Activated naive CD4-positive, alpha-beta T cell treated with anti-CD3 and anti-CD28 coated beads, Interleukin-2, amount 10 ng/mL, durations not matched to agents 7 days and 5 days (primary cell): ENCODE measurements around the gene PLOD1.
"Not testable (repeated sequence)": the region's sequence is repeated elsewhere in the genome, so short reads cannot be mapped to it uniquely, and the experiment has no call there.

Experiments used
- CTCF ChIA-PET: fragments of 350-600 bp; sonication (Branson Sonifier 250); formaldehyde crosslinking; loops from one replicate; lab custom pipeline; 2021; ENCODE audit warnings: antibody characterized with exemption; lab: Charles Lee
- DNase-seq: peaks from one replicate; pipeline ENCODE4 v3.0.0-alpha.2; 2020
- H3K27ac Mint-ChIP-seq: one replicate; pipeline ENCODE4 v1.8.0; 2021; ENCODE audit warnings: mild to moderate bottlenecking, moderate library complexity, mixed read lengths
- H3K27me3 Mint-ChIP-seq: one replicate; pipeline ENCODE4 v1.8.0; 2021; ENCODE audit warnings: mild to moderate bottlenecking, mixed read lengths
- H3K36me3 Mint-ChIP-seq: one replicate; pipeline ENCODE4 v1.8.0; 2021; ENCODE audit warnings: mixed read lengths
- H3K4me1 Mint-ChIP-seq: one replicate; pipeline ENCODE4 v1.8.0; 2021; ENCODE audit warnings: mixed read lengths
- H3K4me3 Mint-ChIP-seq: one replicate; pipeline ENCODE4 v1.8.0; 2021; ENCODE audit warnings: mild to moderate bottlenecking, moderate library complexity, mixed read lengths
- H3K9me3 Mint-ChIP-seq: one replicate; pipeline ENCODE4 v1.8.0; 2021; ENCODE audit warnings: mixed read lengths

The PLOD1 gene

DNA sequence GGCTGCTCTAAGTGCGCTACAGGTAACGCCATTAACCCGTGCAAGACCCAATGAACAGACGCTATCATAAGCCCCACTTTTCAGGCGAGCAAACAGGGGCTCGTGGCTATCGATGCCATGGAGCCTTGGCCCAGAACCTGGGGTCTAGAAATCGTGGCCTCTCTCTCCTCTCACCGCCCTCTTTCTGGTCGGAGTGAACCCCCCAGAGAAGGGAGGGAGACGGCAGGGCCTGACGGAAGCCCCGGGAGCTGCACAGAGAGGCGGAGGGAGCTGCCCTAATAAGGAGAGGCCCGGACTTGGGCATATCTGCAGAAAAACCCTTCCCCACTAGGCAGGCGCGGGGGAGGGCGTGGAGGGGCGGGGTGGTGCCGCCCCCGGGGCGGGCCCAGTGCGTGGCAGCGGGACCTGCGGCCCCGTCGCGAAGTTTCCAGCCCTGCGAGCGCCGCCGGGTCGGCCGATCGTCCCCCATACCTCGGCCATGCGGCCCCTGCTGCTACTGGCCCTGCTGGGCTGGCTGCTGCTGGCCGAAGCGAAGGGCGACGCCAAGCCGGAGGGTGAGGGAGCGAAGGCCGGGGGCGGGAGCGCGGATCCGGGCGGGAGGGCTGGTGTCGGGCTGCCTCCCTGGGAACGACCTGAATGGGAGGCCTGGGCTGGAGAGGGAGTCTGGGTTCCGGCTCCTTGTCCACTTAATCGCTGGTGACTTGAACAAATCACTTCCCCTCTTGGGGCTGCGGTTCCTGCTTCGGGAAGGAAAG is at the start of gene PLOD1:
Gene PLOD1 (plus strand): TSS at position 416 of the 755 bp plus-strand sequence. CDS start 63 bp downstream, at position 479.
- Mint-ChIP-seq H3K27ac (peak within 1 kb of the TSS; percentile 68), H3K4me3 (peak within 1 kb of the TSS; percentile 80), H3K9me3 (no peaks in the 10 kb centered on the region), H3K27me3 (peaks cover 25% of the 10 kb centered on the region), H3K36me3 (no peaks in the 10 kb centered on the region), H3K4me1 (peaks cover 18% of the 10 kb centered on the region)
- CTCF ChIA-PET: no interaction called here
- DNase-seq: peak; percentile 94

DNA sequence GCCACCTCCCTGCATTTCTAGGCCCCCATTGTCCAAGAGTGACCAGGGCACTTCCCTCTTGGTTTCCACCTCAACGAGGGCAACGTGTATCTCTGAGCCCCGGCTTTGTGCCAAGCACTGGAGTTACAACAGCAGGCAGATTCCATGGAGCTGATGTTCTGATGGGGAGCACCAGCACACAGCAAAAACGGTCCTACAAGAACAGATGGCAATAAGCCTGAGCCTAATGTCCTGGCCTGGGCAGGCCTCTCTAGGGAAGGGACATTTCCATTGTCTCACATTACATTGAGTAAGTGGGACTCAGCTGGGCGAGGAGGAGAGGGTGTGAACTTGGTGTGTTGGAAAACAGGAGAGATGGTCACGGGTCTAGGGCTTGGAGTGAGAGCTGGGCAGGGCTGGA is 48.6 kb upstream of the PLOD1 start:
- CTCF ChIA-PET: no interaction called here
- no peak overlapping the region for H3K4me3 Mint-ChIP-seq
- H3K27ac Mint-ChIP-seq: no peak overlapping the region
- no peak for DNase-seq
- H3K9me3 Mint-ChIP-seq: no peaks in the 10 kb centered on the region
- H3K36me3 Mint-ChIP-seq: no peaks in the 10 kb centered on the region
- H3K27me3 Mint-ChIP-seq: peaks cover 57% of the 10 kb centered on the region
- H3K4me1 Mint-ChIP-seq: peaks cover 2% of the 10 kb centered on the region

DNA sequence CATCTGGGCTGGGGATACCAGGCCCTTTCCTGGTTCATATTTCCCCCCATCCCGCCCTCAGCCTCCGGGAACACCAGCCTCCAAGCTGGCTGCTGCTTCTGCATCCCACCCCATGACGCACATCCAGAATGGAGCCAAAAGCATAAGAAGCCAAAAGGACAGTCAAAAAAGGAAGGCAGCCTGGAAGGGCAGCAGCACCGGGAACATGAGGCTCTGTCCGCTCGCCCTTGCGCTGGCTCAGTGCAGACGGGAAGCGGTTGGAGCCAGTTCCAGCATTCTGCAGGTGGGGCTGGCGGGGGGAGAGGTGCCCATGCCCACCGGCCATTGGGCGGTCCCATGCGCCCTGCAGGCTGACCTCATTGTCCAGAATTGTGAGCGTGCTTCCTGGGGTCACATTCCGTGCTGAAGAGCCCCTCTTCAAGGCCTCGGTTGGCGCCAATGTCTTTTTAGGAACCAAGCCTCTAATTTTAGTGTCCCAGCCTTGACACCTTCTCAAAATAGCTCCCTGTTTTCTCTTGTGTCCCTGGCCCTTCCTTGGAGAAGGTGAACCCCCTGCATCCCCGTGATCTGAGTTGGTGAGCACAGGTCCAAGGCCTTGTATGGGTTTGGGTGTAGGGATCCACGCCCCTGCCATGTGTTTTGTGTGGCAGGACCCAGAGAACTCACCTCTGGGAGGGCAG is 47.4 kb upstream of the PLOD1 start:
- Mint-ChIP-seq H3K27me3 (peaks cover 63% of the 10 kb centered on the region), H3K4me1 (peaks cover 2% of the 10 kb centered on the region), H3K9me3 (no peaks in the 10 kb centered on the region), H3K36me3 (no peaks in the 10 kb centered on the region), H3K4me3 (no peak overlapping the region), H3K27ac (no peak overlapping the region)
- no peak for DNase-seq
- CTCF ChIA-PET: no interaction called here

DNA sequence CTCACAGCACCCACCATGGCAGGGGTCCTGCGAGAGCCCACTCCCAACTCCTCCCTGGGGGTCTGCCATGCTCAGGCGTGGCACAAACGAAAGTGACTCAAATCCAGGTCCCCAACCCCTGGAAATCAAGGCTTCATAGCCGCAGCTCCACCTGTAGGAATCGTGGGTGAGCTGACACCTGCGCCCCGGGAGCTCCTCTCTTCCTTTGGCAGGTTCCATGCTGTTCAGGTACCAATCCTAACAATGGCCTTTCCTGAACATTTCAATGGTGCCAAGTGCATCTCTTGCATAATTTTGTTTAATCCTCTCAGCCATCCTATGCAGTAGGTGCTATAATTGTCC is 46.9 kb upstream of the PLOD1 start:
- no peak for DNase-seq
- peaks cover 68% of the 10 kb centered on the region for H3K27me3 Mint-ChIP-seq
- no peak overlapping the region for H3K27ac Mint-ChIP-seq
- no peaks in the 10 kb centered on the region for H3K9me3 Mint-ChIP-seq
- H3K4me3 Mint-ChIP-seq: no peak overlapping the region
- CTCF ChIA-PET: no interaction called here
- no peaks in the 10 kb centered on the region for H3K36me3 Mint-ChIP-seq
- H3K4me1 Mint-ChIP-seq: peaks cover 2% of the 10 kb centered on the region

DNA sequence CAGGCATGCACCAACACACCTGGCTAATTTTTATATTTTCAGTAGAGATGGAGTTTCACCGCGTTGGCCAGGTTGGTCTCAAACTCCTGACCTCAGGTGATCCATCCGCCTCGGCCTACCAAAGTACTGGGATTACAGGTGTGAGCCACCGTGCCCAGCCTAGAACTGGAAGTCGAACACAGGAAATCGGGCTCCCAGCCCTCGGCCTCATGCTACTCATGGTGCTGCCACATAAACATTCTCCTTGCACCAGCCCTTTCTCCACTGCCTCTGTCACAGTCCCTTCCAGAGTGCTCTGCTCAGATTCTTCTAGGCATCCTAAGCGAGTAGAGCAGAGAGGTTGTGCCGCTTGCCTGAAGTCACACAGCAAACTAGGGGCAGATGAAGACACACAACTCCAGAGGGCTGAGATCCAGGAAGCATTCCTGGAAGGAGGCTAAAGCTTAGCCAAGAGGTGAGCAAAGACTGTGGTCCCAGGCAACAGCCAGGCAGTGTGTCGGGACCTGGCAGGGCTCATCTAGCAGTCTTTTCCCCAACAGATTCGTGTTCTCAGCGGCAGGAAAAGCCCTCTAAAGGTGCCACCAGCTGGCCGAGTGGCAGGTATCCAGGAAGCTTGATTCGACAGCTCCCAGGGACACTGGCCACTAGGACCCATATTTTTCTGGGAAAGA is 46.2 kb upstream of the PLOD1 start:
- H3K27ac Mint-ChIP-seq: no peak overlapping the region
- no peaks in the 10 kb centered on the region for H3K9me3 Mint-ChIP-seq
- H3K36me3 Mint-ChIP-seq: no peaks in the 10 kb centered on the region
- CTCF ChIA-PET: no interaction called here
- no peak for DNase-seq
- H3K4me3 Mint-ChIP-seq: no peak overlapping the region
- H3K27me3 Mint-ChIP-seq: peaks cover 68% of the 10 kb centered on the region
- no peaks in the 10 kb centered on the region for H3K4me1 Mint-ChIP-seq

DNA sequence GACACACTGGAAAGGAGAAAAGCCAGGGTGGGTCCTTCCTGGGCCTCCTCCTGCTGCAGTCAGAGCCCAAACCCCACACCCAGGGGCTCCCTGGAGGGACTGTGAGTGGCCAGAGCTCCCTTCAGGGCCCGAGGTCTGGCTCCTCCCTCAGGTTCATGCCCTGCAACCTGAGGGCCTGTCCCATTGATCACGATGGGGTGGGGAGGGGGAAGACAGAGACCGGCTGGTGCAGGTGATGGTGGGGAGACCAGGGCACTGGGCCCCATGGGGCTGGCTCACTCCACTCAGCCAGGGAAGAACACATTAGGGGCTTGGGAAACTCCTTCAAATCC is 45.7 kb upstream of the PLOD1 start:
- Mint-ChIP-seq H3K4me1 (no peaks in the 10 kb centered on the region), H3K27ac (no peak overlapping the region), H3K9me3 (no peaks in the 10 kb centered on the region), H3K4me3 (no peak overlapping the region), H3K36me3 (no peaks in the 10 kb centered on the region), H3K27me3 (peaks cover 73% of the 10 kb centered on the region)
- CTCF ChIA-PET: no interaction called here
- DNase-seq: no peak

DNA sequence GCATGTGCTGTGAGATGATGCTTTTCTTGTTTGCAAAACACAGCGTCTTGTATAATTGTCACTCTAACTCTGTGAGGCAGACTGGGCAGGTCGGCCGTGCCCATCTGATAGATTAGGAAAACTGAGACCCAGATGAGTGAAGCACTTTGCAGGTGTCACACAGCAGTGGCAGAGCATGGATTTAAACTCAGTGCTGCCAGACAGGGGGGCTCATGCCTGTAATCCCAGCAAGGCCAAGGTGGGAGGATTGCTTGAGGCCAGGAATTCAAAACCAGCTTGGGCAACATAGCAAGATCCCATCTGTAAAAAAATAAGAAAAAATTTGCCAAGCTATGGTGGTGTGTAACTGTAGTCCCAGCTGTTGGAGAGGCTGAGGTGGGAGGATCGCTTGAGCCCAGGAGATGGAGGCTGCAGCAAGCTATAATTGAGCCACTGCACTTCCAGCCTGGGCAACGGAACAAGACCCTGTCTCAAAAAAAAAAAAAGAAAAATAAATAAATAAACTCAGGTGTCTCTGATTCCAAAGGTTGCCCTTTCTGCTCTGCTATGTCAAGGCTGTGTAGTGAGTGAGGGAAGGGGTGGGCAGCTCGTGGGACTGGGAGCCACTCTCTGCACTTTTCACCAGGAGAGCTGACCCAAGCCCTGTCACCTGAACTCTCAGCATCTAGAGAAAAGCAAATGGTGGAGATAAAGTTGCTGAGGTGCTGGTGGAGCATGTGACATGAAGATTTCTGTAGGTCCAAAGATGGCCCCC is 42.9 kb upstream of the PLOD1 start:
- H3K9me3 Mint-ChIP-seq: no peaks in the 10 kb centered on the region
- no peak overlapping the region for H3K27ac Mint-ChIP-seq
- no peak overlapping the region for H3K4me3 Mint-ChIP-seq
- H3K36me3 Mint-ChIP-seq: no peaks in the 10 kb centered on the region
- CTCF ChIA-PET: interaction anchor here (0.8 to 4.2 kb wide), 10 partner anchors 9 to 116 kb away, joined by 3 to 36 read pairs (median 4); no protein-coding TSS in a partner anchor
- no peak for DNase-seq
- no peaks in the 10 kb centered on the region for H3K4me1 Mint-ChIP-seq
- peaks cover 86% of the 10 kb centered on the region for H3K27me3 Mint-ChIP-seq

DNA sequence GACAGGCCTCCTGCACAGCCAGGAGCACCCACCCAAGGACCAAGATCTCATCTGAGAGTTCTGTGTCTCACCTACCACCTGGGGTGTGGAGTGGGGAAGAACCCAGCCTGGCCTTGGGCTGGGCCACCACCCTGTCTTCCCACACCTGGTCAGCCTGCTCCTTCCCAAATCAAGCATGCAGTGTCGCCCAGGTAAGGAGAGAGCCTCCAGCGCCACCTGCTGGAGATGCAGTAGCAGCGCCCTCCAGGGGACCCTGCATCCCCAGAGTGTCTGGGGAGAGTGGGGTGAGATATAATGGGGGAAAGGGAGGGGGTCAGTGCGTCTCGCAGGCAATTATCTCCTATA is 40.6 kb upstream of the PLOD1 start:
- Mint-ChIP-seq H3K9me3 (no peaks in the 10 kb centered on the region), H3K27me3 (peaks cover 89% of the 10 kb centered on the region), H3K36me3 (no peaks in the 10 kb centered on the region), H3K4me3 (no peak overlapping the region), H3K27ac (no peak overlapping the region), H3K4me1 (no peaks in the 10 kb centered on the region)
- CTCF ChIA-PET: interaction anchor here (0.6 to 4.2 kb wide), 9 partner anchors 10 to 175 kb away, joined by 3 to 36 read pairs (median 4); no protein-coding TSS in a partner anchor
- DNase-seq: peak; percentile 81

DNA sequence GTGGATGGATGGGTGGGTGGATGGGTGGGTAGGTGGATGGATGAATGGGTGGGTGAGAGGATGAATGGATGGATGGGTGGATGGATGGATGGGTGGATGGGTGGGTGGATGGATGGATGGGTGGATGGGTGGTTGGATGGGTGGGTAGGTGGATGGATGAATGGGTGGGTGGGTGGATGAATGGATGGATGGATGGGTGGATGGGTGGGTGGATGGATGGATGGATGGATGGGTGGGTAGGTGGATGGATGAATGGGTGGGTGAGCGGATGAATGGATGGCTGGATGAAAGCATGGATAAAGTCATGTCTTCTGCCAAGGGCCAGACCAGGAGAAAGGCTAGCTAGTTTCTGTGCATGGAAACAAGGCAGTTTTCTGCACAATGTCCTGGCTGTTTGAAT is 40.0 kb upstream of the PLOD1 start:
- not testable (repeated sequence) for H3K4me1 Mint-ChIP-seq, H3K9me3 Mint-ChIP-seq, H3K27ac Mint-ChIP-seq, DNase-seq, H3K4me3 Mint-ChIP-seq, H3K36me3 Mint-ChIP-seq
- CTCF ChIA-PET: interaction anchor here (0.6 to 4.2 kb wide), 3 partner anchors 41 to 62 kb away, joined by 3 to 36 read pairs (median 3); no protein-coding TSS in a partner anchor
- peaks cover 89% of the 10 kb centered on the region for H3K27me3 Mint-ChIP-seq

DNA sequence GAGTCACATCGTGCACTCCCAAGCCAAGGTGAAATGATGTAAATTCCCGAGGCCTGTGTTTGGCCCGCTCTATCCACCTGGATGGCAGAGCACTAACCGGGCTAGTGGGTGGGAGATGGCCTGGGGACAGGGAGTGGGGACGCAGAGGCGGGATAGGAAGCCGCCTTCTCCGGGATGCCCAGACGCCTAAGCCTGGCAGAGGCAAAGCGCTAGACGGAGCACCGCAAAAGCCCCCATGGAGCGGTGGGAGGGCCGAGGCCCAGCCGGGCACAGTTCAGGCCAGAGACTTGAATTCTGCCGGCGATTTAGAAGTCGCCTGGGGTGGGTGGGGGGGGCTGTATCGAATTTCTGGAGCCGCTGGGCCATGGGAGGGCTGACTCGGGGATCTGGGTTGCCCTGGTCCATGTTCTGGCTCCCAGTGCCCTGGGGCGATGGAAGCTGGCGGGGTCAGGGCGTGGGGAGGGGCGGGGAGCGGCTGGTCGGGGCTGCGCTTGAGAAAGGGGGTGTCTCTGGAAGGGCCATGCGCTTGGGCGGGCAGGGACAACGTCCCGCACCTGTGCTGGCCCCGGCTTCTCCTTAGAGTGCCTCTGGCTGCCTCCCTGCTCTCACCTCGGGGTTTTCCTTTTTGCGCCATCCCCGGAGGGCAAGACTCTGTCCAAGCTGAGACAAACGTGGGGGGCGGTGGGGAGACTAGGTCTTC is 36.3 kb upstream of the PLOD1 start:
- Mint-ChIP-seq H3K4me1 (no peaks in the 10 kb centered on the region), H3K9me3 (no peaks in the 10 kb centered on the region), H3K27ac (no peak overlapping the region), H3K4me3 (no peak overlapping the region), H3K36me3 (no peaks in the 10 kb centered on the region), H3K27me3 (peaks cover 98% of the 10 kb centered on the region)
- CTCF ChIA-PET: interaction anchor here (0.6 to 0.8 kb wide), 2 partner anchors 10 to 62 kb away, joined by 3 read pairs; no protein-coding TSS in a partner anchor
- DNase-seq: no peak

DNA sequence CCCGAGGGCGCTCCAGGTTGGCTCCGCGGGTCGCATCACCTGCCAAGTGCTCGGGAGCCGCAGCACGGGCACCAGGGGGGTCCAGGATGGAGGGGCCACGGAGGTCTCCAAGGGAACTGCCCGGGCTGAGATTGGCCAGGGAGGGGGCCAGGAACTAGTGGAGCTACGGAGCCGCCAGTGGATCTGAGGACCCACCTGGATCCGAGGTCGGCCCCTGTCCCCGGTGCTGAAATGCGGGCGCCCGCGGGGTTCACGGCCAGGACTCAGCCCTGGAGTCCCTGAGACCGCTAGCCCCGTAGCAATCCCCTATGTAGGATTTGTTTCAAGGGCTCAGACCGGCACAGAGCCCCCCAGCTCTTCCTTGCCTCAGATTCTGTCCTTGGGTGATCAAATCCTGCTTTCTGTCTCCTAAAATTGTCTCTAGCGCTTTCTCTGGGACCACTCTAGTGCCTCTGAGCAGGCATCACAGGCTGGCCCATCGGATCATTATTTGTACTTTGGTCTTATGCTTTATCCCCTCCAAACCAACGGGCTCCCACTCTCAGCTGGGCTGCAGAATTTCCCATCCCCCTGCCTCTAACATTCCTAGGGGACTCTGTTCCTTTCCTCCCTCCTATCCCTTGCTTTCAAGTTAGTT is 35.6 kb upstream of the PLOD1 start:
- Mint-ChIP-seq H3K4me1 (no peaks in the 10 kb centered on the region), H3K4me3 (no peak overlapping the region), H3K36me3 (no peaks in the 10 kb centered on the region), H3K27ac (no peak overlapping the region), H3K9me3 (no peaks in the 10 kb centered on the region), H3K27me3 (peaks cover 98% of the 10 kb centered on the region)
- peak; percentile 62 for DNase-seq
- CTCF ChIA-PET: interaction anchor here (0.8 kb wide), 1 partner anchor 63 kb away, joined by 3 read pairs; no protein-coding TSS in a partner anchor

DNA sequence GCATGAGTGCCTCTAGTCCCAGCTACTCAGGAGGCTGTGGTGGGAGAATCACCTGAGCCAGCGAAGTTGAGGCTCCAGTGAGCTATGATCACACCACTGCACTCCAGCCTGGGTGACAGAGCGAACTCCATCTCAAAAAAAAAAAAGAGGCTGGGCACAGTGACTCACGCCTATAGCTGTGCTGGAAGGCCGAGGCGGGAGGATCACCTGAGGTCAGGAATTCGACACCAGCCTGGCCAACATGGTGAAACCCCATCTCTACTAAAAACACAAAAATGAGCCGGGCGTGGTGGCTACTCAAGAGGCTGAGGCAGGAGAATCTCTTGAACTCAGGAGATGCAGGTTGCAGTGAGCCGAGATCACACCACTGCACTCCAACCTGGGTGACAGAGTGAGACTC is 33.1 kb upstream of the PLOD1 start:
- H3K27me3 Mint-ChIP-seq: peaks cover 100% of the 10 kb centered on the region
- H3K27ac Mint-ChIP-seq, H3K4me3 Mint-ChIP-seq, DNase-seq, H3K9me3 Mint-ChIP-seq, H3K36me3 Mint-ChIP-seq: not testable (repeated sequence)
- peaks cover 18% of the 10 kb centered on the region for H3K4me1 Mint-ChIP-seq
- CTCF ChIA-PET: interaction anchor here (0.6 kb wide), 1 partner anchor 117 kb away, joined by 3 read pairs; no protein-coding TSS in a partner anchor

DNA sequence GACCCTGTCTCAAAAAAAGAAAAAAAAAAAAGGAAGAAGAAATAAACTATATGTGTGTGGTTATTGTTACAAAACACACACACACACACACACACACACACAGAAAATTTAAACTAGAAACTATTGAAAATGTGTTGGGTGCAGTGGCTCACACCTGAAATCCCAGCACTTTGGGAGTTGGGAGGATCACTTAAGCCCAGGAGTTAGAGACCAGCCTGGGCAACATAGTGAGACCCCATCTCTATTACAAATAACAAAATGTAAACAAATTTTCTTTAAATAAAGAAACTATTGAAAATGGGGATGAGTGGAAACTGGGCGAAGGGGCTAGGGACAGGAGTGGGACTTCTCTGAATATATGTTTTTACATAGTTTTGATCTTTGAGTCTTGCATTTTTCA is 31.3 kb upstream of the PLOD1 start:
- Mint-ChIP-seq H3K27me3 (peaks cover 96% of the 10 kb centered on the region), H3K4me3 (no peak overlapping the region), H3K4me1 (peaks cover 34% of the 10 kb centered on the region), H3K36me3 (no peaks in the 10 kb centered on the region), H3K27ac (no peak overlapping the region), H3K9me3 (no peaks in the 10 kb centered on the region)
- CTCF ChIA-PET: interaction anchor here (0.9 kb wide), 1 partner anchor 10 kb away, joined by 3 read pairs; no protein-coding TSS in a partner anchor
- DNase-seq: no peak
